GM12873 (cell line): ENCODE data around the gene MYT1.
A peak's percentile ranks its signal among the peaks of the same experiment; 100 is the strongest.

Source experiments
- TF ChIP-seq, protein P1 (sequence below): IDR thresholded peaks from 2 replicates; pipeline ENCODE4 v1.5.1; 2012; ENCODE audit warnings: low read depth, mild to moderate bottlenecking, moderate library complexity, low read length, control low read depth; ENCODE audit not compliant: insufficient read depth; ENCODE audit errors: missing control alignments

Gene MYT1

DNA sequence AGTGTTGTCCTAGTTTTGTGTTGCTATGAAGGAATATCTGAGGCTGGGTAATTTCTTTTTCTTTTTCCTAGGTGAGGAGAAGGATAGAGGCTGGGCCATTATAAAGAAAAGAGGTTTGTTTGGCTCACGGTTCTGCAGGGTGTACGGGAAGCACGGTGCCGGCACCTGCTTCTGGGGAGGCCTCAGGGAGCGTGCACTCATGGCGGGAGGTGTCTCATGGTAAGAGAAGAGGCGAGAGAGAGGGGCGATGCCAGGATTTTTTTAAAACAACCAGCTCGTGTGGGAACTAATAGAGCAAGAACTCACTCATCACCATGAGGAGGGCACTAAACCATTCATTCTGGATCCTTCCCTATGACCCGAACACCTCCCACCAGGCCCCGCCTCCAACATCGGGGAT lies 42.7 kb upstream of the MYT1 start:
- TF ChIP-seq, protein P1, sequence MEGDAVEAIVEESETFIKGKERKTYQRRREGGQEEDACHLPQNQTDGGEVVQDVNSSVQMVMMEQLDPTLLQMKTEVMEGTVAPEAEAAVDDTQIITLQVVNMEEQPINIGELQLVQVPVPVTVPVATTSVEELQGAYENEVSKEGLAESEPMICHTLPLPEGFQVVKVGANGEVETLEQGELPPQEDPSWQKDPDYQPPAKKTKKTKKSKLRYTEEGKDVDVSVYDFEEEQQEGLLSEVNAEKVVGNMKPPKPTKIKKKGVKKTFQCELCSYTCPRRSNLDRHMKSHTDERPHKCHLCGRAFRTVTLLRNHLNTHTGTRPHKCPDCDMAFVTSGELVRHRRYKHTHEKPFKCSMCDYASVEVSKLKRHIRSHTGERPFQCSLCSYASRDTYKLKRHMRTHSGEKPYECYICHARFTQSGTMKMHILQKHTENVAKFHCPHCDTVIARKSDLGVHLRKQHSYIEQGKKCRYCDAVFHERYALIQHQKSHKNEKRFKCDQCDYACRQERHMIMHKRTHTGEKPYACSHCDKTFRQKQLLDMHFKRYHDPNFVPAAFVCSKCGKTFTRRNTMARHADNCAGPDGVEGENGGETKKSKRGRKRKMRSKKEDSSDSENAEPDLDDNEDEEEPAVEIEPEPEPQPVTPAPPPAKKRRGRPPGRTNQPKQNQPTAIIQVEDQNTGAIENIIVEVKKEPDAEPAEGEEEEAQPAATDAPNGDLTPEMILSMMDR, result no peak

DNA sequence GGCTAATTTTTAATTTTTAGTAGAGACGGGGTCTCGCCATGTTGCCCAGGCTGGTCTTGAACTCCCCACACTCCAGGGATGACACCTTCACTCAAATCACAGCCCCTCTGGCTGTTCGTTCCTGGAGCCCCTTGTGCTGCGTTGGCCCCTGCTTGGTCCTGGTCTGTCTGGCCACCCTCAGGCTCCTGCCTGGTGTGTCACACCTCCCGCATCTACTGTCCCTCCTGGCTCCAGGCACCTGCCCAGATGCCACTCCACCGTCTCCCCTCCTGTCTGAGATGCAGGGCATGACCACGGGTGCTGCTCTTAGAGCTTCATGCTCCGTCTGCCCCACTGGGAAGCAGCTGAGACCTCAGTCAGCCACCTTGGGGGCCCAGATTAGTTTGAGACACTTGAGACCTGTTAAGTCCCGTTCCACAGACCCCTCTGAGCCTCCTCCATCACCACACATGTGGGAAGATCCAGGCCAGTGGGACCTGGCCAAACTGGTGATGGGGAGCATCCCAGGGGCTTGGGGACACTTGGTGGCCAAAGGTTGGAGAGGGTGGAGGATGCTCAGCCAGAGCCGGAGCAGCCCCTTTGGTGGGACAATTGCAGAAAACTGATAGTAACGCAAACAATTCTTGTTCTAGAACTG lies 35.0 kb upstream of the MYT1 start:
- TF ChIP-seq, protein P1, result no peak

DNA sequence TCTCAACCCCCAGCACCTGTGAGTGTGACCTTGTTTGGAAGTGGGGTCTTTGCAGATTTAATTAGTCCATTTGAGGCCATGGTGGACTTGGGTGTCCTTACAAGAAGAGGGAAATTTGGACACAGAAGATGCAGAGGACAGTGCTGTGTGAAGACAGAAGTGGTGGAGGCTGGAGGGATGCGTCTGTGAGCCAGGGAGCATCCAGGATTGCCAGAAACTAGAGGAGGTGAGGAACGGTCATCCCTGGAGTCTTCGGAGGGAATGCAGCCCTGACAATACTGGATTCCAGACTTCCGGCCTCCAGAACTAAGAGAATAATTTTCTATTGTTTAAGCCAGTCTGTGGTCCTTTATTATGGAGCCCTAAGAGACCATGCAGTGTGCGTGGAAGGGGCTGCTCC lies 34.0 kb upstream of the MYT1 start:
- TF ChIP-seq, protein P1, result no peak

DNA sequence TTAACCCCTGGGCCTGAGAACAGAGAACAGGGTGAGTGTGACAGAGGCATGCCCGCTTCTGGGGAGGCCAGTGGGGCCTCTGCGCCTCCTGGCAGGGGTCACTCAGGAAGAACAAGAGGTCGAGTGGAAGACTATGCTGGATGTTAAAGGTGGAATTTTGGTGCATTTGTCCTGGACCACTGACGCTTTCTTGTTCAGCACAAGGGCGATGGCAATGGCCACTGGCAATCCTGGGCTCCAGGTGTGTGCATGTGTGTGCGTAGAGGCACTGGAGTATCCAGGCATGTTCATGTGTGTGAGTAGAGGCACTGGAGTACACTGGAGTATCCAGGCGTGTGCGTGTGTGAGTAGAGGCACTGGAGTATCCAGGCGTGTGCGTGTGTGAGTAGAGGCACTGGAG lies 33.4 kb upstream of the MYT1 start:
- TF ChIP-seq, protein P1, result no peak

DNA sequence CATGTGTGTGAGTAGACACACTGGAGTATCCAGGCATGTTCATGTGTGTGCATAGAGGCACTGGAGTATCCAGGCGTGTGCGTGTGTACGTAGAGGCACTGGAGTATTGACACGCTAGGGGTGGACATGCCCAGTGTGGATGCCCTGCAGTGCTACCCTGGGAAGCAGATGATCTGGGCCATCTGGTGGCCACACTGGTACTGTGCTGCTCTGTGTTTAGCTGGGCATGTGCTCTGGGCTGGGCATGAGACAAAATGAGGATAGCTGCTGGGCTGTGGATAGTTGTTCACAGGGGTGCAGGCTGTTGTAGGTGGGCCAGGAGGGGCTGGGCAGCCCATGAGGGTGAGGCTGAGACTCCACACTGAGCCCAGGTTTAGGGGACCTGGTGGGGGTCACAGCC lies 32.8 kb upstream of the MYT1 start:
- TF ChIP-seq, protein P1, result peak; percentile 33

DNA sequence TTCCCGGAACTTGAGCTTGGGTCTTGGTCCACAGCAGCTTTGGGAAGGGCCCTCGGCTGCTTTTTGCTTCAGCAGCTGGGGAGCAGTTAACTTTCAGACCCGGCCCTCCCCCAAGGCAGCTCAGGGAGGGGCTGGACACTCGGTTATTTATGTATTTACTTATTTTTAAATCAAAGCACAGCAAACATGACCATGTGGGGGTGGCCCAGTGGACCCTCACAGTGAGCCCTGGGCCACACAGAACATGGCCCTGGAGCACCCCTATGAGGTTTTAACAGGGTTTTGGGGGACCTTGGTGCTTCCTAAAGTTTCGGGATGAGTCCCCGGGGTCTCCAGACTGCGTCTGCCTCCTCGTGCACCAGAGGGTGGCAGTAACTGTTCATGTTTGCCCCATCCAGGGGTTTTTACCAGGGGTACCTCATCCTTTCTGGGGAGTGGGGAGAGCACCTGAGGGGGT lies 30.3 kb upstream of the MYT1 start:
- TF ChIP-seq, protein P1, result no peak

DNA sequence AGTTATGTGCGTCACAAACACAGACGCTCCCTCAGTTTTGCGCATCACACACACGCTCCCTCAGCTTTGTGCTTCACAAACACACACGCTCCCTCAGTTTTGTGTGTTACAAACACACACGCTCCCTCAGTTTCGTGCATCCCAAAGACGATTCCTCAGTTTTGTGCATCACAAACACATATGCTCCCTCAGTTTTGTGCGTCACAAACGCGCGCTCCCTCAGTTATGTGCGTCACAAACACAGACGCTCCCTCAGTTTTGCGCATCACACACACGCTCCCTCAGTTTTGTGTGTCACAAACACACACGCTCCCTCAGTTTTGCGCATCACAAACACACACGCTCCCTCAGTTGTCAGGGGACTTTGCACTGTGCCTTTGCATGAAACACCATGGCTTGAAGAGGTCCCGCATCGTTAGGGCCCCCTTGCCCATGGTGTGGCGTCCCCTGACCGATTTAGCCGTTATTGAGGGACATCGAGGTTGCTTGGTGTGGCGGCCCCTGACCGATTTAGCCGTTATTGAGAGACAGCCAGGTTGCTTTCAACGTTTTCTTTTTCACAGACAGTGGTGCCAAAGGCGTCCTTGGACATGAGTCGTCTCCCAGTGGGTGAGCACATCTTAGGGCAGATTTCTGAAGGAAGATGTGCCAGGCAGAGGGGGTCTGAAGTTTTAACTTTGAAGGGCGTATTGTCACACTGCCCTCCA lies 28.1 kb upstream of the MYT1 start:
- TF ChIP-seq, protein P1, result no peak
